GM18499 (cell line): ENCODE results near the gene DKKL1.

Experiments
- ATAC-seq: cut with Tn5 transposase; IDR thresholded peaks from one replicate; pipeline ENCODE4 v1.9.1; 2021; ENCODE audit warnings: moderate number of reproducible peaks; ENCODE audit not compliant: insufficient read depth, unreplicated experiment

Gene DKKL1

GRCh38 chr19:49391581-49392399 lies 28.1 kb downstream of the DKKL1 start:
- ATAC-seq = no peak

- no peak for ATAC-seq
These were observed 30.2 kb downstream of the DKKL1 start for GRCh38 chr19:49393881-49394280.

GRCh38 chr19:49395581-49396407 lies 32.1 kb downstream of the DKKL1 start:
- no peak for ATAC-seq

- no peak for ATAC-seq
These were observed 33.2 kb downstream of the DKKL1 start for GRCh38 chr19:49396738-49397505.

GRCh38 chr19:49398001-49398615 lies 34.4 kb downstream of the DKKL1 start:
- ATAC-seq = no peak

- no peak for ATAC-seq
These were observed 35.3 kb downstream of the DKKL1 start for GRCh38 chr19:49398931-49399330.

GRCh38 chr19:49400029-49400428 lies 36.4 kb downstream of the DKKL1 start:
- ATAC-seq = no peak

- no peak for ATAC-seq
These were observed 39.9 kb downstream of the DKKL1 start for GRCh38 chr19:49403404-49404187.

GRCh38 chr19:49407079-49407478 lies 43.4 kb downstream of the DKKL1 start:
- no peak for ATAC-seq

- ATAC-seq = no peak
These were observed 43.9 kb downstream of the DKKL1 start for GRCh38 chr19:49407482-49408015.

- ATAC-seq = no peak
These were observed 45.3 kb downstream of the DKKL1 start for GRCh38 chr19:49408816-49409440.

GRCh38 chr19:49409441-49410029 lies 45.9 kb downstream of the DKKL1 start:
- ATAC-seq = no peak

- ATAC-seq = no peak
These were observed 48.1 kb downstream of the DKKL1 start for GRCh38 chr19:49411681-49412326.

GRCh38 chr19:49413348-49413747 lies 49.7 kb downstream of the DKKL1 start:
- ATAC-seq = no peak

GRCh38 chr19:49414256-49414655 lies 50.6 kb downstream of the DKKL1 start:
- ATAC-seq = no peak

GRCh38 chr19:49415102-49415809 lies 51.6 kb downstream of the DKKL1 start:
- no peak for ATAC-seq

- ATAC-seq = no peak
These were observed 52.1 kb downstream of the DKKL1 start for GRCh38 chr19:49415810-49416200.
